ENCODE results near the gene TBL3. TPM values are rescaled to one million over a fixed set of nuclear protein-coding genes. Genes with fewer than 3 reads are reported as not detected.
A peak's percentile ranks its signal among the peaks of the same experiment; 100 is the strongest.

The TBL3 gene
- total and polyA plus RNA-seq, 2 experiments from 2014 or later: 67.3 to 94.7 TPM

DNA sequence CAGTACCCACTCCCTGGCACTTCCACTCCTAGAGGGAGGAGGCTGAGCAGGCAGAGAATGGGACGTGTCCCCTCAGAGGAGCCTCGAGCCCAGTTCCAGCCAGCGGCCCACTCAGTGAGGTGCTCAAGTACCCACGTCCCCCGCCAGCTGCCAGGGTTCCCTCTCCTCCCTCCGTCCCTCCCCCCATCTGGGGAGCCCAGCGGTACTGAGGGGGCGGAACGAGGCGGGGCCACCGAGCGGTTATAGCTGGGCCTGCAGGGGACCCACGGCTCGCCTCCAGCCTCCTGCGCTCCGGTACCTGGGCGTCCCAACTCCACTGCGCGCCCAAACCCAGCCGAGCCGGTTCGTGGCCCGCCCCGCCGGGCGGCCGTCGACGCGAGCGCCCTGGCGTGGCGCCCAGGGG lies 47.7 kb downstream of the TBL3 start, which contains the start of gene NPW:
Gene NPW (plus strand): TSS at position 268 of the 403 bp plus-strand sequence.
- TF ChIP-seq, protein P1, sequence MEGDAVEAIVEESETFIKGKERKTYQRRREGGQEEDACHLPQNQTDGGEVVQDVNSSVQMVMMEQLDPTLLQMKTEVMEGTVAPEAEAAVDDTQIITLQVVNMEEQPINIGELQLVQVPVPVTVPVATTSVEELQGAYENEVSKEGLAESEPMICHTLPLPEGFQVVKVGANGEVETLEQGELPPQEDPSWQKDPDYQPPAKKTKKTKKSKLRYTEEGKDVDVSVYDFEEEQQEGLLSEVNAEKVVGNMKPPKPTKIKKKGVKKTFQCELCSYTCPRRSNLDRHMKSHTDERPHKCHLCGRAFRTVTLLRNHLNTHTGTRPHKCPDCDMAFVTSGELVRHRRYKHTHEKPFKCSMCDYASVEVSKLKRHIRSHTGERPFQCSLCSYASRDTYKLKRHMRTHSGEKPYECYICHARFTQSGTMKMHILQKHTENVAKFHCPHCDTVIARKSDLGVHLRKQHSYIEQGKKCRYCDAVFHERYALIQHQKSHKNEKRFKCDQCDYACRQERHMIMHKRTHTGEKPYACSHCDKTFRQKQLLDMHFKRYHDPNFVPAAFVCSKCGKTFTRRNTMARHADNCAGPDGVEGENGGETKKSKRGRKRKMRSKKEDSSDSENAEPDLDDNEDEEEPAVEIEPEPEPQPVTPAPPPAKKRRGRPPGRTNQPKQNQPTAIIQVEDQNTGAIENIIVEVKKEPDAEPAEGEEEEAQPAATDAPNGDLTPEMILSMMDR (IDR thresholded peaks at IDR 0.05; ENCODE audit: low read depth, low read length): no peak
- peak within 1 kb of the TSS; percentile 7 for H3K4me3 ChIP-seq
- H3K4me1 ChIP-seq (ENCODE audit: low read depth): peaks cover 12% of the 10 kb centered on the region
- H3K9me3 ChIP-seq (ENCODE audit: low read depth): no peaks in the 10 kb centered on the region
- H3K27me3 ChIP-seq: peaks cover 44% of the 10 kb centered on the region
- H3K36me3 ChIP-seq: no peaks in the 10 kb centered on the region
- DNase-seq (ENCODE audit: low read depth in 1 of 2, low spot score in 1 of 2): no peak
- H3K27ac ChIP-seq: no peak within 1 kb of the TSS

DNA sequence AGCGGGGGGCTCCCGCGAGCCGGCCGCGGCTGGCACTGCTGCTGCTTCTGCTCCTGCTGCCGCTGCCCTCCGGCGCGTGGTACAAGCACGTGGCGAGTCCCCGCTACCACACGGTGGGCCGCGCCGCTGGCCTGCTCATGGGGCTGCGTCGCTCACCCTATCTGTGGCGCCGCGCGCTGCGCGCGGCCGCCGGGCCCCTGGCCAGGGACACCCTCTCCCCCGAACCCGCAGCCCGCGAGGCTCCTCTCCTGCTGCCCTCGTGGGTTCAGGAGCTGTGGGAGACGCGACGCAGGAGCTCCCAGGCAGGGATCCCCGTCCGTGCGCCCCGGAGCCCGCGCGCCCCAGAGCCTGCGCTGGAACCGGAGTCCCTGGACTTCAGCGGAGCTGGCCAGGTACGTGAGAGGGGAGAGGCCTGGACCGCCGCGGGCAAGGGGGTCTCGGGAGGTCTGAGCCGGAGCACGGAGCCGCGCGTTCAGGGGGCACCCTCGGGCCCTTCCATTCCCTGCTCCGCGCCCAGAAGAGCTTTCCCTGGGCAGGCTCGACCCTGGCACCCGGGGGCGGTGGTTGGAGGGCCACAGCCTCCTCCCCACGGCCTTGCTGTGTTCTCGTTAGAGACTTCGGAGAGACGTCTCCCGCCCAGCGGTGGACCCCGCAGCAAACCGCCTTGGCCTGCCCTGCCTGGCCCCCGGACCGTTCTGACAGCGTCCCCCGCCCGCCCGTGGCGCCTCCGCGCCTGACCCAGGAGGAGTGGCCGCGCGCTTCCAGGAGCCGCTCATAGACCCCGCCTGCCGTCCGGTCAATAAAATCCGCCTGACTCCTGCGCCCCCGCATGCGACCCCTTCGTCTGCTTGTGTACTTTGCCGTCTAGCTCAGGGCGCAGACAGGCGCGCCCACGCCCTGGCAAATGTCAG lies 48.3 kb downstream of the TBL3 start:
- peaks cover 44% of the 10 kb centered on the region for H3K27me3 ChIP-seq
- peak in 1 of 2 donors; percentile 43 for DNase-seq (ENCODE audit: low read depth in 1 of 2, low spot score in 1 of 2)
- H3K4me3 ChIP-seq: peak overlapping the region; percentile 7

DNA sequence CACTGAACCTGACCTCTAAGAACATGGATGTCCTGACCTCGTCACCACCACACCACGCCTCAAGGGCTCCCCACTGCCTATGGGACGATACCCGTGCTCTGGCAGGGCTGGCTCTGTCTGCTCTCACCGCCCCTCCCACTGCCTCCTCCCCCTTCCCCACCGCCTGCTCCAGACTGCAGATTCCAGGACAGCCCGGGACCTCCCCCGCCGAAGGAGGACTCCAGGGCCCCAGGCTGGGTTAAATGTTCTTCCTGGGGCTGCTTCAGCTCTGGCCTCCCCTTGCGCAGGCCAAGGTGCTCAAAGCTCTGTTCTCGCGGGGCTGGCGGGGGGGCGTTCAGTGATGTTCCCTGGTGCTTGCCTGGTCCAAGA lies 50.9 kb downstream of the TBL3 start:
- H3K36me3 ChIP-seq: no peaks in the 10 kb centered on the region
- TF ChIP-seq, protein P1 (IDR thresholded peaks at IDR 0.05; ENCODE audit: low read depth, low read length): no peak
- no peak overlapping the region for H3K27ac ChIP-seq
- peaks cover 7% of the 10 kb centered on the region for H3K4me1 ChIP-seq (ENCODE audit: low read depth)
- no peak overlapping the region for H3K4me3 ChIP-seq
- peak; percentile 61 to 70 for DNase-seq (ENCODE audit: low read depth in 1 of 2, low spot score in 1 of 2)
- H3K27me3 ChIP-seq: peaks cover 45% of the 10 kb centered on the region
- no peaks in the 10 kb centered on the region for H3K9me3 ChIP-seq (ENCODE audit: low read depth)

More for the DNA sequence above, 48.3 kb downstream of the TBL3 start:
- TF ChIP-seq, protein P1 (IDR thresholded peaks at IDR 0.05; ENCODE audit: low read depth, low read length): no peak
- H3K9me3 ChIP-seq (ENCODE audit: low read depth): no peaks in the 10 kb centered on the region
- peaks cover 12% of the 10 kb centered on the region for H3K4me1 ChIP-seq (ENCODE audit: low read depth)
- no peaks in the 10 kb centered on the region for H3K36me3 ChIP-seq
- H3K27ac ChIP-seq: no peak overlapping the region

DNA sequence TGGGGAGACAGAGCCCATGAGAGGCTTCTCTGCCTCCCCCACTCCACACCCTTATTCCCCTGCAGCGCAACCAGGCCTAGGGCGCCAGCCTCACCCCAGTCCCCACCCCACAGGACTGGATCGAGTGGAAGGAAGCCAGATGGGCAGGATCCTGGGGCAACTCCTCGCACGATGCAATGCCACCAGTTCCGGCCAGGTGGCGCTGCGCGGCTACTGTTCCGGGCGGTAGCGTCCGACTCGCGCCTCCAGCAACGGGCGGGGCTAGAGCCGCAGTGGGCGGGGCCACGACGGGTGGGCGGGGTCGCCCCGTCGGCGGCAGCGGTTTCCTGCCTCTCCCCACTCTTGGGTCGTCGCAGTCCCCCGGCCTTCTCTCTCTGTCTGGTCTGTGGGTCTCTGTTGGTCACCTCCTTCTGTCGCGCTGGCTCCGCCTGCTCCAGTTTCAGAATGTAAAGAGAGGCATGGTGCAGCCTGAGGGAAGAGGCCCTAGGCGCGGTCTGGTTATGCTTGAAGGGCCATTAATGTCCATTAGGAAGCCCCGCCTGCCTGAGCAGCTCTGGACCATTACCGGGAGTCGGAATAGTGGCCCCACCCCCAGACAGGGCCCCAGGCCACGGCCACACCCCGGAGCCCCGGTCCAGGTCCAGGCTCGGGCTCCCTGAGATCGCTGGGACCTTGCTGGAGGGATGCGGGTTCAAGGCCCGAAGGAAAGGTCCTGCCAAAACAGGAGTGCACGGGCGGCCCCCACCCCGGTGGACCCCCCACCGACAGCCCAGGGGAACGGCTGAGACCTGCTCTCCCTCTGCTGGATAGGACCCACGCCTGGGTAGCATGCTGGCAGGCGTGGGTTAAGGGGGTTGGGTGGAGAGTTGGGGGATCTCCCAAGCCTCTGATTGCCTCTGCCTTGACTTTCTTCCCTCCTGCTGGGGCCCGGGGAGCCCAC lies 51.5 kb downstream of the TBL3 start:
- Histone ChIP-seq H3K4me1 (ENCODE audit: low read depth) (peaks cover 7% of the 10 kb centered on the region), H3K4me3 (no peak overlapping the region), H3K27ac (no peak overlapping the region), H3K27me3 (peaks cover 38% of the 10 kb centered on the region), H3K36me3 (no peaks in the 10 kb centered on the region), H3K9me3 (ENCODE audit: low read depth) (no peaks in the 10 kb centered on the region)
- TF ChIP-seq, protein P1 (IDR thresholded peaks at IDR 0.05; ENCODE audit: low read depth, low read length): peak; percentile 89
- DNase-seq (ENCODE audit: low read depth in 1 of 2, low spot score in 1 of 2): peak; percentile 90 to 92

DNA sequence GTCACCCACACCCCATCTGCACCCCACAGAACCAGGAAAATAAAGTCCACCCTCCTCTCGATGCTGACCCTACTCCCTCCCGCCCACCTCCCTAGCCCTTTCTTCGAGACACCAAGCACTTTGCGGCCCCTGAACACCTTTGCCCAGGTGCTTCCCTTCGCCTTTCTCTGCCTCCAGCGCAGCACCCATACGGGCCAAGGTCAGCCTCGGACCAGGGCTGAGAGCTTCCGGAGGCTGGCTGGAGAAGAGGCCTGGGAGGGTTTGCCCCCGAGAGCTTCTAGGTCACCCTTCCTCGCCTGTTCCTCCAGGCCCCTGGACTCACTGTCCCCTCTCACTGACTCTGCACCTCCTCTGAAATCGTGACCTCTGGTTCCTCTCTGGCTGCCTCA lies 52.2 kb downstream of the TBL3 start:
- no peak for DNase-seq (ENCODE audit: low read depth in 1 of 2, low spot score in 1 of 2)
- Histone ChIP-seq H3K27me3 (peaks cover 32% of the 10 kb centered on the region), H3K27ac (no peak overlapping the region), H3K9me3 (ENCODE audit: low read depth) (no peaks in the 10 kb centered on the region), H3K4me1 (ENCODE audit: low read depth) (peaks cover 7% of the 10 kb centered on the region), H3K4me3 (no peak overlapping the region), H3K36me3 (no peaks in the 10 kb centered on the region)
- TF ChIP-seq, protein P1 (IDR thresholded peaks at IDR 0.05; ENCODE audit: low read depth, low read length): no peak

Measured in cardiac muscle cell (in vitro differentiated cells and primary cell).